Effector memory CD4-positive, alpha-beta T cell (primary cell): Measurements from ENCODE around the gene IL7R.
"Not testable (repeated sequence)": the region's sequence is repeated elsewhere in the genome, so short reads cannot be mapped to it uniquely, and the experiment has no call there.

Experiments
- DNase-seq, 3 donors: peaks; one replicate each; pipeline ENCODE4 v3.0.0-alpha.2; 2020
- H3K27ac ChIP-seq: 2 replicates; pipeline ENCODE4 v1.7.0; 2013; ENCODE audit warnings: mild to moderate bottlenecking, low read length, moderate library complexity; ENCODE audit not compliant: insufficient read depth, poor library complexity, severe bottlenecking
- H3K27me3 ChIP-seq: replicated peaks from 2 replicates; pipeline ENCODE4 v1.7.0; 2013; ENCODE audit warnings: mild to moderate bottlenecking, low read length; ENCODE audit not compliant: insufficient read depth, control insufficient read depth, poor library complexity, severe bottlenecking
- H3K36me3 ChIP-seq: 2 replicates; pipeline ENCODE4 v1.7.0; 2013; ENCODE audit warnings: mild to moderate bottlenecking, low read length, moderate library complexity; ENCODE audit not compliant: control insufficient read depth, insufficient read depth
- H3K4me1 ChIP-seq: 2 replicates; pipeline ENCODE4 v1.7.0; 2013; ENCODE audit warnings: low read length, mild to moderate bottlenecking; ENCODE audit not compliant: control insufficient read depth, insufficient read depth, poor library complexity, severe bottlenecking
- H3K4me3 ChIP-seq: 2 replicates; pipeline ENCODE4 v1.7.0; 2013; ENCODE audit warnings: low read length, low read depth, mild to moderate bottlenecking; ENCODE audit not compliant: insufficient read depth, poor library complexity, severe bottlenecking
- H3K9me3 ChIP-seq: 2 replicates; pipeline ENCODE4 v1.7.0; 2013; ENCODE audit warnings: mild to moderate bottlenecking, low read length, moderate library complexity; ENCODE audit not compliant: control insufficient read depth

Gene IL7R

DNA sequence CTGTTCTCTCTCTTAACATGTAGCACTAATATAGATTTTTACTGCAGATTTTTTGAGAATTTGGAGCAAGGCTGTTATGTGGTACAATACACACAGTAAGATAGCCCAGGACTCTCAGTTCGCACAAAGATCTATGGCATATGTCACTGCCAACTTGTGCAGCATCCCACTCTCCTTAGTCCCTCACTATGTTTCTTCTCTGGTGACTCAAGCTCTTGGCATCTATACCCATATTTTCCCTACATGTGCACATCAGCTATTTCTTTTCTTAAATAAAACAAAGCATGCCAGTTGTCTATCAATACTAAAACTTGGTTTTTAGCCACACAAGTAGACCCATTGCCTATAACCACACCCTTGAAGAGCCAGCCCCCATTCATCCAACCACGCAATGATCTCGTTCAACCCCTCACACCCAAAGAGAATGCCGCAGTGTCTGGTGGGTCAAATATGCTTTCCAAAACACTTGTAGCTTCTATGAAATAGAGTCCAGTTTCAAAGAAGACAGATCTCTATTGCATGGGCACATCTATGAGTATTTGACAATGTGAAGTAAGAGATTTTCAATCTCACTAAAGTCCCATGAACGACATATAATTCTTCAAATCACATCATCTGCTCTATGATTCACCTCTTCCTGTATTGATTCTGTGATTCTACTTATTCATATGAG is 18.2 kb upstream of the IL7R start:
- Histone ChIP-seq H3K36me3 (no peaks in the 10 kb centered on the region), H3K4me3 (peak overlapping the region; percentile 15), H3K27me3 (no peaks in the 10 kb centered on the region), H3K27ac (peak overlapping the region; percentile 46), H3K4me1 (peaks cover 54% of the 10 kb centered on the region), H3K9me3 (no peaks in the 10 kb centered on the region)
- DNase-seq, result no peak

DNA sequence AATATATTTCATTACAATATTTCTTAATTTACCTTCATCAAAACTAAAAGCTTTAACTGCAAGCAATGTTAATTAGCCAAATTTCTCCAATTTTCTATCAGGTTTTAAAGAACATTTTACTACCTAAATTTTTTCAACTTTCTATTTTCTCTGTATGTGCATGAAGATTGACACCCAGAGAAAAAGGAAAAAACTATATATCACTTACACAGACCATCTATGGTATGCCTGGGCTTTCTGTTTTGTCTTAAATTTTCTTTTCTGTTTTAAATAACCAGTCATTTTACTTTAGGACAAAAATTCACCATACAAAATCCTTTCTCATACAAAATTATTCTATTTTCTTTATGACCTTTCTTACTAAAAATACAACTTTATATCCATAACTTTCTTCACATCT is 13.8 kb upstream of the IL7R start:
- no peak for DNase-seq
- no peaks in the 10 kb centered on the region for H3K36me3 ChIP-seq
- H3K27me3 ChIP-seq, result no peaks in the 10 kb centered on the region
- H3K9me3 ChIP-seq, result peaks cover 16% of the 10 kb centered on the region
- H3K4me3 ChIP-seq, result no peak overlapping the region
- H3K4me1 ChIP-seq, result peaks cover 16% of the 10 kb centered on the region
- H3K27ac ChIP-seq, result no peak overlapping the region

DNA sequence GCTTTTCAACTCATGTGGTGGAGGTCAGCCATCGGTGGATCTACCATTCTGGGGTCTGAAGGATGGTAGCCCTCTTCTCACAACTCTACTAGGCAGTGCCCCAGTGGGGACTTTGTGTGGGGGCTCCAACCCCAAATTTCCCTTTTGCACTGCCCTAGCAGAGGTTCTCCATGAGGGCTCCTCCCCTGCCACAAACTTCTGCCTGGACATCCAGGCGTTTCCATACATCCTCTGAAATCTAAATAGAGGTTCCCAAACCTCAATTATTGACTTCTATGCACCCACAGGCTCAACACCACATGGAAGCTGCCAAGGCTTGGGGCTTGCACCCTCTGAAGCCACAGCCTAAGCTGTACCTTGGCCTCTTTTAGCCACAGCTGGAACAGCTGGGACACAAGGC is 11.2 kb upstream of the IL7R start:
- H3K4me1 ChIP-seq, H3K36me3 ChIP-seq, H3K27me3 ChIP-seq, H3K4me3 ChIP-seq, H3K27ac ChIP-seq, DNase-seq: not testable (repeated sequence)
- peaks cover 16% of the 10 kb centered on the region for H3K9me3 ChIP-seq

DNA sequence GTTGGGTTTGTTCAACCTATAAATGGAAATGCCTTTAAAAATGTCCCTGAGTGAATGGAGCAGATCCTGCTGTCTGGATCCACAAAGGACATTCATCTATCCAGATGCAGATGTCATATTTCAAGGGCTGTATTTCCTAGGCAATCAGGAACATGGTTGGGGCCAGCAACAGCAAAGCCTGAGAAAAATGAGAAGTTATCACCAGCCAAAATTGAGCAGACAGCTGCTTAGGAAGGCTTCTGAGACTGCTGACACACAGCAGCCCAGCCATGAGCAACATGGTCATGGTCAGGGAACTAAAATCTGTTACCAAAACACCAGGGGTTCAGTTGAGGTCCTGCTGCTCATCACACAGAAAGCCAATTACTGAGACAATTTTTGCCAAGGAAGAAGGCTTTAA is 9.2 kb upstream of the IL7R start:
- Histone ChIP-seq H3K27ac (no peak overlapping the region), H3K9me3 (peaks cover 16% of the 10 kb centered on the region), H3K4me3 (no peak overlapping the region), H3K27me3 (no peaks in the 10 kb centered on the region), H3K4me1 (peaks cover 17% of the 10 kb centered on the region), H3K36me3 (no peaks in the 10 kb centered on the region)
- no peak for DNase-seq

DNA sequence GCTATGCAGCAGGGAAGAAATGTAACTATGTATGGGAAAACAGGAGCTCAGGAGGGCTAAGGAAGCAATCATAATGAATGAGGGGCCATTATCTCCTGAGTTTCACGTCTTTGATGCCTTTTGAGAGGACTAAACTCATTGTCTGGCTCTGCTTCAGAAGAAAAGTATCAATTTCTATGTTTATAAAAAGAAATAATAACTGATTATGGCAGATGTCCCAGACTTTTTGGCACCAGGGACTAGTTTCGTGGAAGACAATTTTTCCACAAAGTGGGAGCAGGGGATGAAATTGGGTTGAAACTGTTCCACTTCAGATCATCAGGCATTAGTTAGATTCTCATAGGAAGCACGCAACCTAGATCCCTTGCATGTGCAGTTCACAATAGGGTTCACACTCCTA is 8.7 kb upstream of the IL7R start:
- H3K4me1 ChIP-seq, result peaks cover 21% of the 10 kb centered on the region
- no peak overlapping the region for H3K4me3 ChIP-seq
- no peaks in the 10 kb centered on the region for H3K27me3 ChIP-seq
- no peak overlapping the region for H3K27ac ChIP-seq
- DNase-seq, result no peak
- H3K36me3 ChIP-seq, result no peaks in the 10 kb centered on the region
- H3K9me3 ChIP-seq, result peaks cover 16% of the 10 kb centered on the region

DNA sequence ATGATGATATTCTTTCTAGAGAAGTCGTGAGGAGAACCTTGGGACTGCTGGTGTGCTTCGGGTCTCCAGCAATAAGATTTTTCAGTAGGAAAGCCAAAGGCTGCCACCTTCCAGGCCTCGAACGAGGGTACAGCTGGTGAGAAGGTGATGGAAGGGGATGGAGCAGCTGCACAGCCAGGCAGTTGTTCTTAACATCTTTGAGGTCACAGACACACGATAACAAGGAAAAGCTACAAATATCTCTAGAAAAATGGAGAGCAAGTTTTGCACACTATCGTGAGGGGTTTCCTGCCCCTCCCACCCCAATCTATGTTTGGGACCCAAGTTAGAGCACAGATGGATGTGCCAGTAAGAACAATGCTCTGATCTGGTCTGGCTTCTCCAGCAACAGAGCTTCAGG is 6.8 kb upstream of the IL7R start:
- DNase-seq, result no peak
- Histone ChIP-seq H3K27ac (no peak overlapping the region), H3K4me1 (peaks cover 32% of the 10 kb centered on the region), H3K4me3 (no peak overlapping the region), H3K27me3 (no peaks in the 10 kb centered on the region), H3K36me3 (no peaks in the 10 kb centered on the region), H3K9me3 (peaks cover 15% of the 10 kb centered on the region)

DNA sequence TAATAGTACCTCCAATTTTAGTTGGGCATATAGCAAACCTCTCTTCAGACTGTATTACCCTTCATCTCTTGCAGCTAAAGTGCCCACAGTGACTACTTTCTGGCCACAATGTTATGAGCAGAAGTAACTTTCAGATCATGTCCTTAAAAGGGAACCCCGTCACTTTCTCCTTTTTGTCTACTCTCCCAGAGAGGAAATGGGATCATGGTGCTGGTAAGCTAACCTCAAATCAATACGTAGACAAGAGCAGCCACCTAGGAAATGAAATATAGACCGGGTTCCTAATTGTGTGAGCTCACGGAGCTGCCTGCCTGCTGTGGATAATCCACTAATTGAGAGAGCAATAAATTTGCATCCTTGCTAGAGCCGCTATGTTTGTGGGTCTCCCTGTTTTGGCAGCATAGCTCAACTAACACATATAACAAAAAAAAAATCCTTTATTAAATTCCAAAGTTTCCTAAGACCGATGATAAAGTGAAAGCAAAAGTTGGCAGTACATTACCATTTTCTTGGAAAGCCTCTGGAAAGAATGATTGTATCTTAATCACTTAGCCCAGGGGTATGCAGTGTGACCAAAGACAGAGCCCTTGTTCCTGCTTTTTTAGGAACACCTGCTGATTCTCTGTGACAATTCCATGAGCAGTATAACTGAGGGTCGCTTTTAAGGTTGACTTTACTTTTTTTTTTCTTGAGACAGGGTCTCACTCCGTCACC is 5.6 kb upstream of the IL7R start:
- no peaks in the 10 kb centered on the region for H3K36me3 ChIP-seq
- peaks cover 41% of the 10 kb centered on the region for H3K4me1 ChIP-seq
- no peaks in the 10 kb centered on the region for H3K27me3 ChIP-seq
- peaks cover 4% of the 10 kb centered on the region for H3K9me3 ChIP-seq
- DNase-seq, result no peak
- peak overlapping the region; percentile 99 for H3K27ac ChIP-seq
- no peak overlapping the region for H3K4me3 ChIP-seq

DNA sequence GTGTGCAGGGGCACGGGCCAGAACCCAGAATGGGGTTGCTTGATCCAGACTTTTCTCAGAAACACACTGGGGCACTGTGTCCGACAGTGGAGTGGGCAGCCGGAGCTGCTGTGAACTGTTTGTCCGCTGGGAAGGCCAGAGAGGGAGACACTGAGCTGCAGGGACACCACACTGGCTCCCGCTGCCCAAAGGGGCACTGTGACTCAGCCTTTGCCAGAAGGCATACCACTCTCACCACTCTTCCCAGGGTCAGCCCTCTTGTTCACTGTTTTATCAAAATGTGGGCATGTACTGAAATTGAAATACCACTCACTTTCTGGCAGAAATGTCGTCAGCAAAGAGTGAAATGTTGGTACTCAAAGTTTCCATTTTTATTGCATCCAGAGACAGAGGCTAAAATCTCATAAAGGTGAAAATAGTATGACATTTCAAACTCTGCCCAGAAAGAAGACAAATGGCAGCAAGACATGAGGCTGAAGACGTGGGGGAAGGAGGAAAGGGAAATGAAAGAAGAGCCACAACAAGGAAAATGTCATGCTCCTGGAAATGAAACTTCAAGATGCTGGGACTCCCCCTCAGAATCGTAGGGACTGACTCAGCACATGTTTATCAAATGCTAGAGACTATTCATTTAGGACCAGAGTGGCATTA is 4.5 kb upstream of the IL7R start:
- Histone ChIP-seq H3K27me3 (no peaks in the 10 kb centered on the region), H3K9me3 (peaks cover 4% of the 10 kb centered on the region), H3K36me3 (no peaks in the 10 kb centered on the region), H3K27ac (peak overlapping the region; percentile 99), H3K4me3 (peak overlapping the region; percentile 41), H3K4me1 (peaks cover 41% of the 10 kb centered on the region)
- DNase-seq, result peak in 1 of 3 donors; percentile 25

DNA sequence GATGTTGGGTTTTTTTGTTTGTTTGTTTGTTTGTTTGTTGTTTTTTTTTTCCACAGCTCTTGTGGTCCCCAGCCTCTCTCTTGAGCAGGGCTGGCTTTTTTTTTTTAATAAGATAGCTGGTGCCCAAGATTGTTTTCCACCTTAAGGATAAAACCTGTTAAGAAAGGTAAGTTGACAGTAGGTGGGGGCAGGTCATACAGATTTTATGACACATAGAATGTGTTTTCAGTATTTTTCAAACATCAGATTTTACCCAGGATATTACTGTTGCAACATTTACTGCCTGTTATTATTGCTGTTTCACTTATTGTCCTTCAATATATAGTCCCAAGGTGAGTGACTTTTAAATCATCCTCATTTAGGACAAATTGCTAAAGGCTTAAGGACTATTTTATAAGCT is 3.9 kb upstream of the IL7R start:
- H3K27me3 ChIP-seq, result no peaks in the 10 kb centered on the region
- no peaks in the 10 kb centered on the region for H3K36me3 ChIP-seq
- DNase-seq, result no peak
- H3K4me3 ChIP-seq, result peak overlapping the region; percentile 41
- no peaks in the 10 kb centered on the region for H3K9me3 ChIP-seq
- H3K27ac ChIP-seq, result peak overlapping the region; percentile 99
- H3K4me1 ChIP-seq, result peaks cover 41% of the 10 kb centered on the region

DNA sequence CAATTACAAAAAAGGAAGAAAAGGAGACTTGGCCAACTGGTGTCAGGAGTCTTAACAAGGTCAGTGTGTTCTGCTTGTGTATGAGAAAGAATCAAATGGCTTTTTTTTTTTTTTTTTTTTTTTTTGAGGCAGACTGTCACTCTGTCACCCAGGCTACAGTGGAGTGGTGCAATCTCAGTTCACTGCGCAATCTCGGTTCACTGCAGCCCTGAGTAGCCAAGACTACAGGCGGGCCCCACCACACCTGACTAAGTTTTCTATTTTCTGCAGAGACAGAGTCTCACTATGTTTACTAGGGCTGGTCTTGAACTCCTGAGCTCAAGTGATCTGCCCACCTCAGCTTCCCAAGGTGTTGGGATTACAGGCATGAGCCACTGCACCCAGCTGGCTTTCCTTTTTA is 3.1 kb upstream of the IL7R start:
- Histone ChIP-seq H3K9me3 (no peaks in the 10 kb centered on the region), H3K27me3 (no peaks in the 10 kb centered on the region), H3K4me3 (peak overlapping the region; percentile 41), H3K27ac (peak overlapping the region; percentile 99), H3K36me3 (no peaks in the 10 kb centered on the region), H3K4me1 (peaks cover 41% of the 10 kb centered on the region)
- peak; percentile 62 to 71 (median 66) for DNase-seq
